ENCODE results near the gene ZSWIM1.

- no peak for TF ChIP-seq POLR2AphosphoS5 (IDR thresholded peaks at IDR 0.05; ENCODE audit: low read depth, low read length)
- TF ChIP-seq TAF1 (IDR thresholded peaks at IDR 0.05; ENCODE audit: borderline replicate concordance, insufficient read depth, low read length) = no peak
- no peak for TF ChIP-seq REST (IDR thresholded peaks at IDR 0.05; ENCODE audit: insufficient read depth in 1 of 2, low read depth in 2 of 2, low read length in 2 of 2)
- TF ChIP-seq SIN3A (IDR thresholded peaks at IDR 0.05; ENCODE audit: borderline replicate concordance, insufficient read depth, low read length) = no peak
- no peak for TF ChIP-seq FOXP2 (optimal IDR thresholded peaks at IDR 0.05; ENCODE audit: borderline replicate concordance, extremely low read depth, extremely low read length, insufficient read depth)
Measured at GRCh38 chr20:45920462-45921336, 39.7 kb downstream of the ZSWIM1 start.
